ENCODE data around the gene IQCH. TPM values are rescaled to one million over a fixed set of nuclear protein-coding genes. Genes with fewer than 3 reads are reported as not detected.

Gene IQCH
- total and polyA plus RNA-seq, 12 donors = 0.67 to 7.3 (median 2.9) TPM

GRCh38 chr15:67531379-67531914 is 276.9 kb downstream of the IQCH start:
- Histone ChIP-seq H3K27me3 (no peaks in the 10 kb centered on the region), H3K9me3 (replicated peaks in 1 of 3) (no peaks in the 10 kb centered on the region), H3K4me1 (replicated peaks in 1 of 2) (no peaks in the 10 kb centered on the region), H3K4me3 (no peak overlapping the region), H3K36me3 (replicated peaks in 1 of 2) (peaks cover 0 to 5% of the 10 kb centered on the region in 2 donors), H3K27ac (peak overlapping the region in 1 of 5 donors; percentile 27)
- no peak for DNase-seq
- intact Hi-C loops (cut with DNase I) = no loop called here
- 59 to 73% (median 68%) methylated on average over 3 of the region's 3 CpGs for WGBS, 4 donors
- TF ChIP-seq, protein P1, sequence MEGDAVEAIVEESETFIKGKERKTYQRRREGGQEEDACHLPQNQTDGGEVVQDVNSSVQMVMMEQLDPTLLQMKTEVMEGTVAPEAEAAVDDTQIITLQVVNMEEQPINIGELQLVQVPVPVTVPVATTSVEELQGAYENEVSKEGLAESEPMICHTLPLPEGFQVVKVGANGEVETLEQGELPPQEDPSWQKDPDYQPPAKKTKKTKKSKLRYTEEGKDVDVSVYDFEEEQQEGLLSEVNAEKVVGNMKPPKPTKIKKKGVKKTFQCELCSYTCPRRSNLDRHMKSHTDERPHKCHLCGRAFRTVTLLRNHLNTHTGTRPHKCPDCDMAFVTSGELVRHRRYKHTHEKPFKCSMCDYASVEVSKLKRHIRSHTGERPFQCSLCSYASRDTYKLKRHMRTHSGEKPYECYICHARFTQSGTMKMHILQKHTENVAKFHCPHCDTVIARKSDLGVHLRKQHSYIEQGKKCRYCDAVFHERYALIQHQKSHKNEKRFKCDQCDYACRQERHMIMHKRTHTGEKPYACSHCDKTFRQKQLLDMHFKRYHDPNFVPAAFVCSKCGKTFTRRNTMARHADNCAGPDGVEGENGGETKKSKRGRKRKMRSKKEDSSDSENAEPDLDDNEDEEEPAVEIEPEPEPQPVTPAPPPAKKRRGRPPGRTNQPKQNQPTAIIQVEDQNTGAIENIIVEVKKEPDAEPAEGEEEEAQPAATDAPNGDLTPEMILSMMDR (IDR thresholded peaks at IDR 0.05) = no peak
- TF ChIP-seq POLR2A (IDR thresholded peaks at IDR 0.05) = no peak

DNA sequence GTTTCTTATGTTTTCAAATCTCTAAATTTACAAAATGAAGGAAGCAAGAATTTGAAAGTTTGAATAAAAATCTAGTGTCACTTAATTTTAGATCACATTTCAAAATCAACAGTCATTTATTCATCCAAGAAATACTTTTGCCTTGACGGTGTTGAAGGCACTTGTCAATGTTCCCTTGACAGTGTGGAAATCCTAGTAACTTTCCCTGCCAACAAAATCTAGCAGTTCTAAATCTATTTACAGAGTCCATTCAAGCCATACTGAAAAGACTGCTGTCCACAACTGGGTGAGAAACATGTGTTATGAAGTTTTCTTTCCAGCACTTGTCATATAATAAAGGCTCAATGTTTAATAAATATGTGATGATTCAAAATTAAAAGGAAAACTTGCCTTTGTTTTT is 279.3 kb downstream of the IQCH start:
- H3K4me1 ChIP-seq (replicated peaks in 1 of 2) = no peaks in the 10 kb centered on the region
- 85 to 86% (median 86%) methylated on average over 1 of the region's 1 CpG for WGBS, 4 donors
- intact Hi-C loops (cut with DNase I) = no loop called here
- no peaks in the 10 kb centered on the region for H3K36me3 ChIP-seq (replicated peaks in 1 of 2)
- no peak overlapping the region for H3K4me3 ChIP-seq
- H3K27me3 ChIP-seq = no peaks in the 10 kb centered on the region
- H3K9me3 ChIP-seq (replicated peaks in 1 of 3) = no peaks in the 10 kb centered on the region
- TF ChIP-seq POLR2A (IDR thresholded peaks at IDR 0.05) = no peak
- TF ChIP-seq, protein P1 (IDR thresholded peaks at IDR 0.05) = no peak
- no peak overlapping the region for H3K27ac ChIP-seq
- DNase-seq = no peak

GRCh38 chr15:67534360-67534759 is 279.8 kb downstream of the IQCH start:
- Histone ChIP-seq H3K4me3 (no peak overlapping the region), H3K4me1 (replicated peaks in 1 of 2) (no peaks in the 10 kb centered on the region), H3K9me3 (replicated peaks in 1 of 3) (no peaks in the 10 kb centered on the region), H3K27ac (no peak overlapping the region), H3K36me3 (replicated peaks in 1 of 2) (no peaks in the 10 kb centered on the region), H3K27me3 (no peaks in the 10 kb centered on the region)
- DNase-seq = no peak
- TF ChIP-seq, protein P1 (IDR thresholded peaks at IDR 0.05) = no peak
- TF ChIP-seq POLR2A (IDR thresholded peaks at IDR 0.05) = no peak
- intact Hi-C loops (cut with DNase I) = no loop called here
- 92 to 100% (median 94%) methylated on average over 1 of the region's 1 CpG for WGBS, 4 donors

- H3K4me3 ChIP-seq = no peak overlapping the region
- intact Hi-C loops (cut with DNase I) = no loop called here
- WGBS, 4 donors = 92 to 100% (median 95%) methylated on average over 1 of the region's 1 CpG
- no peaks in the 10 kb centered on the region for H3K9me3 ChIP-seq (replicated peaks in 1 of 3)
- TF ChIP-seq, protein P1 (IDR thresholded peaks at IDR 0.05) = no peak
- TF ChIP-seq POLR2A (IDR thresholded peaks at IDR 0.05) = no peak
- H3K36me3 ChIP-seq (replicated peaks in 1 of 2) = no peaks in the 10 kb centered on the region
- DNase-seq = no peak
- no peak overlapping the region for H3K27ac ChIP-seq
- no peaks in the 10 kb centered on the region for H3K27me3 ChIP-seq
- H3K4me1 ChIP-seq (replicated peaks in 1 of 2) = peaks cover 0 to 5% of the 10 kb centered on the region in 2 donors
These were observed 283.2 kb downstream of the IQCH start for GRCh38 chr15:67537771-67538170.
